HK-2 (cell line): ENCODE measurements around the gene ATP23.

Experiments
- DNase-seq: peaks from one replicate; pipeline ENCODE4 v3.0.0-alpha.2; 2018; ENCODE audit not compliant: unreplicated experiment

The ATP23 gene, protein sequence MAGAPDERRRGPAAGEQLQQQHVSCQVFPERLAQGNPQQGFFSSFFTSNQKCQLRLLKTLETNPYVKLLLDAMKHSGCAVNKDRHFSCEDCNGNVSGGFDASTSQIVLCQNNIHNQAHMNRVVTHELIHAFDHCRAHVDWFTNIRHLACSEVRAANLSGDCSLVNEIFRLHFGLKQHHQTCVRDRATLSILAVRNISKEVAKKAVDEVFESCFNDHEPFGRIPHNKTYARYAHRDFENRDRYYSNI

DNA sequence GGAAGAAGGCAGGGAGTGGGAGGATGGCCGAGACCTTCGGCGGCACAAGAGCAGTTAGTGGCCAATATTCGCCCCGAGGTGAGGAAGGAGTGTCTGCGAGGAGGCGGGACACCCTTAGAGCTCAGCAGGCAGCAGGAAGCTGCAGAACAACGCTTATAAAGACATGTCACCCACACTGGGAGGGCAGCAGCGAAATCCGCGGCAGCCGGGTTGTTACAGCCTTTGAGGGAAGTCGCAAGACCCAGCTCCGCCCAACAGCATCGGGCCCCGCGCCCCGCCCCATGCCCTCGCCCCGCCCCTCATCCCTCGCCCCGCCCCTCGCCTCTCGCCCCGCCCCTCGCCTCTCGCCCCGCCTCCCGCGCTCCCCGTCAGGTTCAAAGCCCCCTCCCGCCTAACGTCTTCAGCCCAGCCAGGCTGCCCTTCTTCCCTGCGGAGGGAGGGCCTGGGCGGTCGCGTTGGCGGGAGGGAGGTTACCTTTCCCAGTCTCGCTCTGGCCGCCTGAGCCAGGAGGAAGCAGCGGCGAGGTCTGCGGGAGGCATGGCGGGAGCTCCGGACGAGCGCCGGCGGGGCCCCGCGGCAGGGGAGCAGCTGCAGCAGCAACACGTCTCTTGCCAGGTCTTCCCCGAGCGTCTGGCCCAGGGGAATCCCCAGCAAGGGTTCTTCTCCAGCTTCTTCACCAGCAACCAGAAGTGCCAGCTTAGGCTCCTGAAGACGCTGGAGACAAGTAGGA is at the start of gene ATP23:
TSS of gene ATP23 (plus strand) at position 403 of the 730 bp plus-strand sequence. CDS start at position 538, 135 bp downstream.
- peak; percentile 97 for DNase-seq

DNA sequence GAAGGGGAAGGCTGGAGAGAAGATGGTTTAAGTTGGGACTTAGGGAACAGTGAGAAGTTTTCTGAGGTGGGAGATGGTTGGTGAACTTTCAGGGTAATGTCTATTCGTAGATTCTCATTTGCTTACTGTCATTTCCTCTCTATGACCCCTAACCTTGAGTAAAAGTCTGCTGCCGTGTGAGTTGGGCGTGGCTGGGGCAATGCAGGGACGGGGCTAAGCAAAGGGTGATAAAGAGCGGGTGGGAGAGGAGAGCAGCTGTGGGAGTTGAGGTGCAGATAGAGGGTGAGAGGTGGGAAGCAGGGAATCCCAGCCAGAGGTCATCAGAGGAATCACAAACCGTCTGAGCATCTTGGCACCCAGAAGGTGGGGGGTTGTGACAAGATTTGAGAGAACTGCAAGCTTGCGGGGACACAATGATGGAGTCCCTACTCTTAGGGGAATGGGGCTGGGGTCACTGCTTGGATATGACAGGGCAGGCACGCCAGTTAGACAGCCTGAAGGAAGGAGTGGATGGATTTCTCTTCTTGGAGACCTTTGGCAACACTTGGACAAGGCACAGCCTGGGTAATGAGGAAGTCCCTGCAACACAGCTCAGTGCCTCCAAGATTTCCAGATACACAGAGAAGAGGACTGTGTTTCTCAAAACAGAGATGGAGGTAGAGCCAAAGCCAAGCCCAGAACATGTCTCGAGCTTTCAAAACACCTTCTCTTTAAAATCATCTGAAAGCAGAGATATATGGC is 49.0 kb upstream of the ATP23 start:
- no peak for DNase-seq

DNA sequence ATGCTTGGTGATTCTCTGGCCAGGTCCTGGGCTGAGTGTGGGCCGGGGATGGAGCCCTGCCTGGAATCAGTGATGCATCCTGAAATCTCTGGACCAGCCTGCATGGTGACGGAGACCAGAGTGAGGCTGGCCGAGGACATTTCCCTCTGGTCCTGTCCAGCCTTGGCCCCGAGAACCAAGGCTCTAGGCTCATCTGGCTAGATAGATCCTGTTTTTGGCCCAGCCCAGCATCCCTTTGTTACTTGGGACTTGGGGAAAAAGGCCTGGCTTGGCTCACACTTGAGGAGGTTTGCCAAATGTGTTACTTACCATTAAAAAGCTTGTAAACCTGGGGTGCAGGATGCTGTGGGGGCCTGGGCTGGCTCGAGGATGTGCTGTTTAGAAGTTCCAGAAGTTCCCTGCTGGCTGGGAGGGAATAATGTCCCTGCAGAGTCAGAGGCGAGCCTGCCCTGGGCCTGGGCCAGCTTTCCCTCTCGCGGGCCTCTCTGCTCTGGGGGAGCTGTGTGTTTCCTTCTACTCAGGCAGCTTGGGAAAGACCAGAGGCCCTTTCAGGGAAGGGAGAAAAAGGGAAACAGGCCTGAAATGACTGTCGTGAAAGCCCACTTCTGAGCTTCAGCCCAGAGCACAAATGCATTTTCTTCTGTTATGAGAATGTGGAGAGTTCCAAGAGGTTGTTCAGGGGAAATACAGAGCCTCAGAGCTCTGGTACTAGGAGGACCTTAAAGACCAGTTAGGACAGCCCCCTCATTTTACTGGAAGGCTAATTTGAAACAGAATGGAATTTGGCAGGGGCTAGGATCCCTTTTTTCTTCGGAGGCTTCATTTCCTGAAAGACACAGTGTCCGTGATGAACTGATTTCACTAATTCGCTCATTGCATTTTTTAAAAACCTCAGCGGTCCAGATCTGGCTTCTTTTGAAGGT is 47.7 kb upstream of the ATP23 start:
- DNase-seq: peak; percentile 56

DNA sequence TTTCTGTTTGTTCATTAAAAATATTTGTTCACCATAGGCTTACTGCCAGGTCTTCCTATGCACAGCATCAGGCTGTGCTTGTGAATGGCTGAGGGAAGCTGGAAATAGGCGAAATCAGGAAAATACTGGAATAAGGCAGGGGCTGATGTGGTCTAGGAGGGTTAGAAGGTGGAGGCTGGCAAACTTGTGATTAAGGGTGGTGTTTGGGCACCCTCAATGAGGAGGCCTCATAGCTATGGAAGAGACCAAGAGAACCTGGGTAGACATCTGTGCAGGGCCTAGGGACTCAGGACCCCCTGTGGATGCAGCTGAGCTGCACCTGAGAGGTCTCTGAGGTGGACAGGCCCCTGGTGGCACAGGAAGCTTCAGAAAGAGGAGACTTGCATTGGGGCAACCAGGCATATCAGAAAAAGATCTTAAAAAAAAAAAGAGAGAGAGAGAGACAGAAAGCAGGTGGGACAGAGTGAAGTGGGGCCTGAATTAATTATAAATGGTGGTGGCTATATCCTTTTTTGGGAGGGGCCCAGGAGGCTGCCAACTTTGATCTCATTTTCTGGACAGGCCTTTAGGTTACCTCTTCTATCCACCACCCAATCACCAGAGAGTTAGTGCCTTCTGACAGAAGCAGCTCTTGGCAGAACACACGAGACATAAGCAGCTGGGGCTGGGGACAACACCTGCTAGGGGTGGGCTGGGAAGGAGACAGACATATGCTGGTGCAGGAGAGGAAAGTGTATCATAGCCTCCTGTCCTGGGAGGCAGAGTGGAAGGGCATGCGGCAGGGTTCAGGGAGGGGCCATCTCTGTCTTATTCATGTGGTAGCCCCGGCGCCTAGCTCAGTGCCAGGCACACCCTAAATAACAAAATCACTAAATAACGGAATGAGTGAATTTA is 46.7 kb upstream of the ATP23 start:
- no peak for DNase-seq

DNA sequence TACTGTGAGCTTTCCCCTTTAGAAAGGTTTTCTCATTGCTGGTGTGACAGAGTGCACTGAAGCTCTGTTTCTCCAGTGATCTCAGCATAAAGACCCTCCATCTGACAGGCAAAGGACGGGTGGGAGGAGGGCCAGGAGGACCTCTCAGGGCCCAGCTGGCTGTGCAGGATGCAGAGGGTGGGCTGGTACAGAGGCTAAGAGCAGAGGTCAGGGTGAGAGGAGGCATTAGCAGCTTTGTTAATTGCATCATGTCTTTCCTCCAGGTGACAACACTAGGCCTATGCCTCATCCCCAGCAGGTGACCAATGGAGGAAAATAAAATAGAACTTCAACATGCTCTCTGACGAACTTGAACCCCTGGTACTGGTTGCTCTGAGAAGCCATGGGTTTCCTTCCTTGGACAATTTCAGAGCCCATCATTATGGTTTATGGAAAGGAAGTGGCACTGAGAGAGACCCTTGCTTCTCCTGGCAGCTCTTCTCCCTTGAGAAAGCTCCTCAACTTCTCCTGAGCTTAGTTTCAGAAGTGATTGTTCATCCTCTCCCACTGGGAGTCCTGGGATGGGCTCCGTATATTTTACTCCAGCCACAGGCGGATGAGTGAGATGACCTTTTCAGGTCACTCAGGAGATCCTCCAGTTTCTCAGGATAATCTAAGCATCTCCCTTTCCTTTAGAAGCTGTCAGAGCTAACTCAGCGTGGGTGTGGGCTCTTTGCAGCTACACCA is 45.8 kb upstream of the ATP23 start:
- no peak for DNase-seq

DNA sequence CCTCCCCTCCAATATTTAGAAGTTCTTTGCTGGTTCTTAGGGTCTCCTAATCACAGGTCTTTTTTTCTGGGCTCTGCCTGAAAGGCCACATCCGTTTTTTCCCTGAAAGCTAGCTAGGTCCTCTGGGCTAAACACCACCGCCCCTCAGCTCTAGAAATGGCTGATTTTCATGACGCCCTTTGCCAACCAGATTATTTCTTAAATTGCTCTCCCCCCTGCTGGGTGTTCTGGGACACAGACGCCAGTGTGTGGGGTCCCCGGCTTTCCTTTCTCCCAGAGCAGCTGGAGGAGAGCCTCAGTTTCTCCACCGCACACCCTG is 45.3 kb upstream of the ATP23 start:
- no peak for DNase-seq

DNA sequence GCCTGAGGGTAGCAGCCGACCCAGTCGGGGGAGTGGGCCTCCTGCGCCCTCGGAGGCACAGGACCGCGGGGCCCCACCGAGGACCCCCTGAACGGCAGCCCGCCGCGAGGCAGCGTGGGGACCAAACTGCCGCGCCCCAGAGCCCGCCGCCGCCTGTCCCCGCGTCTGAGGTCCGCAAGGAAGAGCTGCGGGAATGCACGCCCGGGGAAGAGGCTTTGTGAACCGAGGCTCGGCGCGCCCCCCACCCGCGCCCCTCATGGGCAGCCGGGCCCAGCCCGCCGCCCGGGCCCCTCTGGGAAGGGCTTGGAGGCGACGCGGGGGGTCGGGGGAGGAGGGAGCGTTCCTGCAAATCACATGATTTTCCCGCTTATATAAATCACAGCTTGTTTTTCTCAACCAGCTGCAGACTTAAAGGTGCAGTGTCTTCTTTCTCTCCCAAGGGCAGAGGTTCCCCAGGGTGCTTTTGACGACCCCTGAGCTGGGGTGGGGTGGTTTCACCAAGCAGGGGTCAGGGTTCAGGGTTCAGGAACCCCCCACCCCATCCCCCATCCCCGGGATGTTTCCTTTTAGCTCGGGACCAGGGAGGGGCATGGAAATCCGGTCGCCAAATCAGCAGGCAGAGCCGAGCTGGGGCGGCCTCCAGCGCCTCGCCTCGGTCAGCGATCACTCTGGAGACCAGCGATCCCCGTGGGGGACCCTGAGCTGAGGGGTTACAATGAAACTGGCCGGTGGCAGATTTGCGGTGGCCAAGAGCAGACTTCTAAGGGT is 44.7 kb upstream of the ATP23 start:
- peak; percentile 46 for DNase-seq

DNA sequence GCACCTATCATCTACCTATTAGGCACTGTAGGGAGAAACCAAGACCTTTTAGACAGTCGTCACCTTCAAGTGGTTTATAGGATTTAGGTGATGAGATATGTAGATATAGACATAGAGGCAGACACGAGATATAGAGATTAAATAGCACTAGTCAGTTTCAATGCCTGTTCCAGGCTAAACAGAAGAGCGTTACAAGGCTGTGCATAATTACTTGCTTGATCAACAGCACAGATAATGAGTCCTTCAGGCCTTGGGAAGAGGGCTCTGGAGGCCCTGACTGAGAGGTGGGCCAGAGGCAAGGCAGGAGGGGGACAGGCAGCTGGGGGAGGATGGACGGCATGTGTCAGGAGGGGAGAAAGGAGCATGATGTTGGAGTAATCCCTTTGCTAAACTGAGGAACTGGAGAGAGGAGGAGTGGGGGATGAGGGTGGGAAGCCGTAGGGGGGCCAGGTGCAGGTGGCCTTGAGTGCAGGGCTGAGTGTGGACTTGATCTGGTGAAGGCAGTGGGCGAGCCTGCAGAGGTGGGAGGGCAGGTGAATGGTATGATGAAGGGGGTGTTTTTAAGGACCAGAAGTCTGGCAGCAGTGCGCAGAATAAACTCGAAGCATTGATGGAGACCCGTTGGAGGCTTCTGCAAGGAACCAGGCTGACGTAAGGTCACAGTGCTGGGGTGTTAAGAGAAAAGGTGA is 43.9 kb upstream of the ATP23 start:
- no peak for DNase-seq

DNA sequence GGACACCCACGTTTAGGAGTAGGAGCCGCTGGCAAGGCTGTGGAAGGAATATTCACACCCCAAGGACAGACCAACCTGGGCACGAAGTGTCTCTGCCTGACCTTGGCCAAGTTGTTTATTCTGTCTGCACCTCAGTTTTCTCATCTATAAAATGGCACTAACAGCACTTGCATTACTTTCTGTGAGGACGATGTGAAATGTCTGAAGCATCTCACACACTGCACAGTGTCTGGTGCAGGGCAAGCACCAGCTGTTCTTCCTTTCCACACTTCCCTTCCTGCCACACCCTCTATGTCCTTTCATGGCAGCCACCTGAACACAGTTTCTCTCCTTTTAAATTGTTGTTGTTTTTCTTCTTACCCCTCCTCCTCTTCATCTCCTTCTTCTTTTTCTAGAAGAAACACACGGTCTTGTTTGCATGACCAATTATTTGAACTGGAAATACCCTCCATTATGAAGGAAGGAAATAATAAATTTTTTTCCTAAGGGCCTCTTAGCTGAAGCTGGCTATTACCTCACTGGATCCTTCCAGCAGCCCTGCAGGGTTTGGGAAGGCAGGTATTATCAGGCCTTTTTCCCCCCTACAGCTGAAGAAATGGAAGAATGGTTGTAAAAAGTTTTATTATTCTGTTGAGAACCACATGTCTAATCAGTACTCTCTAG is 42.9 kb upstream of the ATP23 start:
- DNase-seq: no peak

DNA sequence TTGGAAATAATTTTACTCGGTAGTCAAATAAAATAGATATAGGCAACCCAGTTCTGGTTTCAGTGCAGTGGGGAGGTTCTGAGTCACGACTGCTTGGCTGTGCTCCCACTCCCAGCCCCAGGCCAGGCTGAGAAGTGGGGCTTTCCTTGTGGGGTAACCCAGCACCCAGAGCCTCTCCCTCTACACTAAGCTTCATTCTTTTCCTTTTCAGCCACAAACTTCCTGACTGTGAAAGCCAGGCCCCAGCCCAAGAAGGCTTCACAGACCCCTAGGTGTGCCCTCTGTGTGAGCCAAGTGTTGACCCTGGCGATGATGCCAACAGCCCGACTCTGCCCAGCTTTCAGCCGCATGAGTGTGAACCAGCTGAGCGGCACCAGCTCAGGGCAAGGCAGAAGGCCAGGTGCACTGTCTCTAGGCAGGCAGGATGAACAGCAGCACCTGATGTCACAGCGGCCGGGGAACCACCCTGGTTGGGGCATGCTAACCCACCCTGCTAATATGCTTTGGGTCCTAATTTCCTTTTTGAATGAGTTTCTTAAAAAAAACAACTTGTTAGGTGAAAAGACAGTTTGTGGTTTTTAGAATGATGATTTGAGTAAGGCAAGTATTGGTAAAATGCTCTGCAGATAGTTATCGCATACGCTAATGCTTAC is 42.2 kb upstream of the ATP23 start:
- no peak for DNase-seq

DNA sequence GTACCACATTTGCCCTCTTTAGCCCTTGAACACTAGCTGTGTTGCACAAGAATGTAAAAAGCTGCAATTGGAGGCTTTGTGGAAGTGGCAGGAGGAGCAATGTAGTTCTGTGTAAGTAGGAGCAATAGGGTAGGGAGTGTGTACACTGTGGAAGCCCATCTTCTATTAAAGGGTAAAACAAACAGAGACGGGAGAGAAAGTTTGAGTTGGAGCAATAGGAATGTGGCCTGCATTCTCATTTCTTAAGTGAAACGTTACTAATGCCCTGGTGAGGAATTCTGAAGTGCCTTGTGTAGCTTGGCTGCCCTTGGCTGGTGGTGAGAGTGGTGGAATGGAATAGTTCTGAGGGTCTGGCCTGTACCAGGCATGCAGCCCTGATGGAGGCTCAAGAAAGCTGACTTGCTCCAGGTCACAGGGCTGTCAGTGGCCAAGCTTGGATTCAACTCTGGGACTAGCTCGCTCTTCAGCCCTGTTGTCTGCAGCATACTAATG is 38.8 kb upstream of the ATP23 start:
- DNase-seq: no peak

DNA sequence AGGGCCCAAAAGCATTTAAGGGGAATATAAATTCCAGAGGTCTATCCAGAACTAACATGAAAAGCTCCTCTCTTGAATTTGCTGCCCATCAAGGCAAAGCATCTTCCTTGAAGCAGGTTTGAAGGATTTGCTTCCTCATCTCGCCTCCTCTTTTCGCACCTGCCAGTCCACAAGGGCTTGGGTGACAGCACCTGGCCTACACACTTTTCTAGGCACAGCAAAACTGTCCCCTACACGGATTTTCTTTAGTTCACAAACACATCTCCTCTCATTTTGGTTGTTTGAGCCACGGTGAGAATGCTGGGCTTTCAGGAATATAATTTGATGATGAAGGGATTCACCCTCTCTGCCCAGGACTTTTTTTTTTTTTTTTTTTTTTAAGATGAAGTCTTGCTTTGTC is 36.9 kb upstream of the ATP23 start:
- DNase-seq: no peak

DNA sequence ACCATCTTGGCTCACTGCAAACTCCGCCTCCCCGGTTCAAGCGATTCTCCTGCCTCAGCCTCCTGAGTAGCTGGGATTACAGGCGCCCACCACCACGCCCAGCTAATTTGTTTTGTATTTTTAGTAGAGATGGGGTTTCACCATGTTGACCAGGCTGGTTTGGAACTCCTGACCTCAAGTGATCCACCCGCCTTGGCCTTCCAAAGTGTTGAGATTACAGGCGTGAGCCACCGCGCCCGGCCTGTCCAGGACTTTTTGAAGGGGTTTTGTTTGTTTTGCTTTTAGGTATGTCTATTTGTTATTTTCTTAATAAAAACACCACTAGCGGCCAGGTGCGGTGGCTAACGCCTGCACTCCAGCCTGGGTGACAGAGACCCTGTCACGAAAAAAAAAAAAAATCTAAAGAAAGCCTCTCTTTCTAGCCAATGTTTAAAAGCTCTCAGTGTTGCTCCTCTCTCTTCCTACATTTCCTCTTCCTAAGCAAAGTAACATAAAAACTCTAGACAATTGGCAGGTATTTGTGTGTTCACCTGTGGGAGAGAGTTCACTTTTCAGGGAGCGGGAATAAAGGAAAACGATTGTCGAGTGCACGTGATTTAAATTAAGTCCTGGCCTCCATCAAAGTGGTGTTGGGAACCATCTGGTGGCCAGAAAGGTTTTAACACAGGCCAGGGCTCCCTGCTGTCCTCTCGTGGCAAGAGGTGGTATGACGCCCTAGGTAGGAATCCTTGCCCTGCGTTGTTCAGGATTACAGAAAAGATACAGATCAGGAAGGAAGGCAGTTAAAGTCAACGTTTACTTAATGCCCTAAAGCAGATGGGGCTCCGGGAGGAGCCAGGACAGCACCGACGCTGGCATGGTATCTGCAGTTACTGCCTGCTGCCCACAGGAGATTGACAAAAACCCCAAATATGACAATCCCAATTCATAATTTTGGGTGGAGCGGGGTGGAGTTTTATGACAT is 36.2 kb upstream of the ATP23 start:
- peak; percentile 83 for DNase-seq

DNA sequence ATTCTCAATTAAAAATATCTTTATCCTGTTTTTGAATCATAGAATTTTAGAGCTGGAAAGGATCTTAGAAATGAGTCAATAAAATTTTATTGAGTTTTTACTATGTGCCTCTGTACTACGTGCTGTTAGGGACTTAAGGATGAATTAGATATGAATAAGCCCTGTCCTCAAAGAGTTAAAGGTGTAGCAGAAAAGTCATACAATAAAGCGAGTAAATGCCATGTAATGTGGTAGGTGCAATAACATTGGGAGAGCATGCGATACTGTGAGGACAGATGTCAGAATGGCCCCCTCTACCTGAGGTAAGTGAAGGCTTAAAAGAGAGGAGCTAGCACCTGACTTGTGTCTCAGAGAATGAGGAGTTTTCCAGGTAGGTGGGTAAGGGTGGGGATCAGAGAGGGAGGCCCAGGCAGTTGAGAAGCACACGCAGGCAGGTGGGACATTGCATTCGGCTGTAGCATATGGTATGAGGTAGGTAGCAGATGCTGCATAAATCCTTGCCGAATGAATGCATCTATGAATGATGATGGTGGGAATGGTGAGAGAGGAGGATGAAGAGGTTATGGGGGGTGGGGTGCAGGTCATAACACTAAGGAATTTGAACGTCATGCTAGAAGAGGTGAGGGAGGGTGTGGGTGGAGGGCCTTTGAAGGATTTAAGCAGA is 35.4 kb upstream of the ATP23 start:
- DNase-seq: no peak

DNA sequence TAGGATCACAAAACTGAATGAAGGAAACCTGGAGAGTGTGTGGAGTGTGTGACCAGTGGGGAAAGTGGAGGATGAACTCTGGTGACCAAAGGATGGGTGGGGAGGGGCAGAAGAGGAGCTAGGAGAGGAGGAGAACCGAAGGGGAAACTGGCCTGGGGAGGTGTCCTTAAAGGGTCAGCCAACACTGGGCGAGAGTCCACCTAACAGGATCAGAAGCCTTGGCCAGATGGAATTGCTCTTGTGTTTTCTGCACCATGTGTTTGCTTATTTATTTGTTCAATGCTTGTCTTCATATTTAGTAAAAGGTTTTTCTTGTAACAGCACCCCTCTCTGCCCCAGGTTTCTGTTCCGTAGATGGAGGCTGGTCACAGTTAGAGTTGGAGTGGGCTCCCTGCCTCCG is 34.5 kb upstream of the ATP23 start:
- DNase-seq: no peak

DNA sequence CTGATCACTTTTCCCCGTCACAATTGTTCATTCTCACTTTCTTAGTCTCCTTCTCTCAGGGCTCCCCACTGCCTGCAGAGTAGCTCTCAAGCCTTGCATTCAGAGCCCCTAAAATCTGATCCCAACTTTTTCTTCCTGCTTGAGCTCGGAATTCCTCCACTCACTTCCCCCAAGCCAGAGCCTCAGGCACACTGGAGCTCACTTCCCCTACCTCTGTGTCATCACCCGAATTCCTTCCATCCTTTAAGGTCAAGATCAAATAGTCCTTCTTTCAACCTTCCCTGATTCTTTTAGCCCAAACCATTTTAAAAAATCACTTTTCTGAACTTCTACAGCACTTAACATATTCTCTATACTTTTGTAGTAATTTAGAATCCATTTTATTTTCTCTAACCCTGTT is 34.1 kb upstream of the ATP23 start:
- DNase-seq: no peak
